Fibroblast of lung (primary cell): Measurements from ENCODE around the gene SRPK2. TPM values are rescaled to one million over a fixed set of nuclear protein-coding genes. Genes with fewer than 3 reads are reported as not detected.
A peak's percentile ranks its signal among the peaks of the same experiment; 100 is the strongest.

ENCODE experiments used
- DNase-seq, 2 donors: peaks; one replicate each; pipeline versions ENCODE4 v3.0.0 to v3.0.0-alpha.2; 2010; ENCODE audit warnings: low read depth in 2 of 2
- H2AFZ ChIP-seq: 2 replicates; pipeline ENCODE4 v1.5.1; 2012; ENCODE audit warnings: low read length, control low read depth, inconsistent platforms
- H3K27ac ChIP-seq: 2 replicates; pipeline ENCODE4 v1.5.1; 2011; ENCODE audit warnings: low read length, control low read depth; ENCODE audit not compliant: insufficient read depth
- H3K27me3 ChIP-seq: 2 replicates; pipeline ENCODE4 v1.5.1; 2011; ENCODE audit warnings: mild to moderate bottlenecking, low read length; ENCODE audit not compliant: control insufficient read depth, insufficient read depth
- H3K36me3 ChIP-seq: 2 replicates; pipeline ENCODE4 v1.5.1; 2011; ENCODE audit warnings: low read length; ENCODE audit not compliant: control insufficient read depth, insufficient read depth
- H3K4me1 ChIP-seq: 2 replicates; pipeline ENCODE4 v1.5.1; 2011; ENCODE audit warnings: low read length; ENCODE audit not compliant: control insufficient read depth, insufficient read depth; ENCODE audit errors: extremely low read depth
- H3K4me2 ChIP-seq: 2 replicates; pipeline ENCODE4 v1.5.1; 2011; ENCODE audit warnings: low read length, control low read depth; ENCODE audit not compliant: insufficient read depth; ENCODE audit errors: extremely low read depth
- H3K4me3 ChIP-seq, 4 experiments: fragments of 200-600 bp in 1 of 4; sonication (generic) in 1 of 4; replicated peaks in 1 of 4; 2 replicates each; pipeline ENCODE4 v1.5.1; 2011 to 2016; ENCODE audit warnings: low read length in 4 of 4, low read depth in 3 of 4, mild to moderate bottlenecking in 3 of 4, control low read depth in 2 of 4, inconsistent platforms in 1 of 4, mixed read lengths in 1 of 4; ENCODE audit not compliant: insufficient read depth in 1 of 4; ENCODE audit errors: control extremely low read depth in 1 of 4
- H3K79me2 ChIP-seq: 2 replicates; pipeline ENCODE4 v1.5.1; 2012; ENCODE audit warnings: mild to moderate bottlenecking, low read length, inconsistent platforms; ENCODE audit not compliant: control insufficient read depth, insufficient read depth
- H3K9ac ChIP-seq: 2 replicates; pipeline ENCODE4 v1.5.1; 2011; ENCODE audit warnings: mild to moderate bottlenecking, low read length, control low read depth; ENCODE audit not compliant: insufficient read depth
- H3K9me3 ChIP-seq: 2 replicates; pipeline ENCODE4 v1.5.1; 2012; ENCODE audit warnings: low read depth, low read length; ENCODE audit not compliant: control insufficient read depth, insufficient read depth
- H4K20me1 ChIP-seq: 2 replicates; pipeline ENCODE4 v1.5.1; 2011; ENCODE audit warnings: low read length; ENCODE audit not compliant: control insufficient read depth, insufficient read depth; ENCODE audit errors: extremely low read depth
- CTCF ChIP-seq, 2 donors: IDR thresholded peaks in 1 of 2; conservative IDR thresholded peaks in 1 of 2; 1 replicate in 1 of 2; 2 replicates in 1 of 2; pipeline ENCODE4 v1.5.1; 2011 to 2012; ENCODE audit warnings: low read length in 2 of 2, control low read depth in 1 of 2, inconsistent platforms in 1 of 2, low read depth in 1 of 2, mild to moderate bottlenecking in 1 of 2
- EZH2 ChIP-seq: IDR thresholded peaks from 2 replicates; pipeline ENCODE4 v1.5.1; 2012; ENCODE audit warnings: low read length, control low read depth, mild to moderate bottlenecking; ENCODE audit errors: missing control alignments
- polyA plus RNA-seq, 2 donors: library from polyadenylated mRNA; depleted of rRNA in 1 of 2; stranded (reverse) in 1 of 2; unstranded in 1 of 2; fragments of >200 nt; gene quantifications; 2 replicates each; pipeline ENCODE4 v1.2.1, GENCODE V29; 2011 to 2012; ENCODE audit warnings: missing spikeins in 1 of 2
- total RNA-seq: library from RNA; depleted of rRNA; stranded (reverse); fragments of >200 nt; gene quantifications from 2 replicates; pipeline ENCODE4 v1.2.1, GENCODE V29; 2014

SRPK2 gene
- total and polyA plus RNA-seq, 2 donors (not counting 1 experiment from before 2014, with no cell fraction given): 27.8 to 61.8 TPM

- no peak overlapping the region for H3K9ac ChIP-seq
- H3K9me3 ChIP-seq: no peaks in the 10 kb centered on the region
- no peak overlapping the region for H3K27ac ChIP-seq
- no peaks in the 10 kb centered on the region for H3K4me1 ChIP-seq
- H3K79me2 ChIP-seq: peaks cover 15% of the 10 kb centered on the region
- no peaks in the 10 kb centered on the region for H3K36me3 ChIP-seq
- H3K4me2 ChIP-seq: no peak overlapping the region
- no peak overlapping the region for H3K4me3 ChIP-seq
- no peak overlapping the region for H2AFZ ChIP-seq
- DNase-seq: peak in 1 of 2 donors; percentile 41
- H4K20me1 ChIP-seq: no peaks in the 10 kb centered on the region
- no peaks in the 10 kb centered on the region for H3K27me3 ChIP-seq
- TF ChIP-seq CTCF (conservative IDR thresholded peaks at IDR 0.05 in 1 of 2, IDR thresholded peaks at IDR 0.05 in 1 of 2; ENCODE audit: low read depth in 1 of 2, low read length in 2 of 2): no peak
- no peak for TF ChIP-seq EZH2
These were observed 73.4 kb downstream of the SRPK2 start for GRCh38 chr7:105315357-105315756.

GRCh38 chr7:105309235-105310169, 79.2 kb downstream of the SRPK2 start:
- DNase-seq: no peak
- Histone ChIP-seq H3K9ac (no peak overlapping the region), H3K9me3 (no peaks in the 10 kb centered on the region), H2AFZ (no peak overlapping the region), H4K20me1 (no peaks in the 10 kb centered on the region), H3K27ac (no peak overlapping the region), H3K4me3 (no peak overlapping the region), H3K4me2 (no peak overlapping the region), H3K36me3 (no peaks in the 10 kb centered on the region), H3K79me2 (peaks cover 14% of the 10 kb centered on the region), H3K27me3 (no peaks in the 10 kb centered on the region), H3K4me1 (no peaks in the 10 kb centered on the region)
- TF ChIP-seq CTCF (conservative IDR thresholded peaks at IDR 0.05 in 1 of 2, IDR thresholded peaks at IDR 0.05 in 1 of 2; ENCODE audit: low read depth in 1 of 2, low read length in 2 of 2) (no peak), EZH2 (no peak)

GRCh38 chr7:105307163-105307672, 81.5 kb downstream of the SRPK2 start:
- TF ChIP-seq EZH2 (no peak), CTCF (conservative IDR thresholded peaks at IDR 0.05 in 1 of 2, IDR thresholded peaks at IDR 0.05 in 1 of 2; ENCODE audit: low read depth in 1 of 2, low read length in 2 of 2) (no peak)
- DNase-seq: no peak
- Histone ChIP-seq H3K4me2 (no peak overlapping the region), H3K4me3 (no peak overlapping the region), H3K9me3 (no peaks in the 10 kb centered on the region), H3K36me3 (no peaks in the 10 kb centered on the region), H3K4me1 (no peaks in the 10 kb centered on the region), H4K20me1 (no peaks in the 10 kb centered on the region), H3K27me3 (no peaks in the 10 kb centered on the region), H3K27ac (no peak overlapping the region), H2AFZ (no peak overlapping the region), H3K9ac (no peak overlapping the region), H3K79me2 (peaks cover 14% of the 10 kb centered on the region)
